ENCODE data around the gene BSPRY. TPM values are rescaled to one million over a fixed set of nuclear protein-coding genes. Genes with fewer than 3 reads are reported as not detected.
A peak's percentile ranks its signal among the peaks of the same experiment; 100 is the strongest.

Gene BSPRY
- total and polyA plus RNA-seq, 2 experiments from 2014 or later, result 4.8 to 6.6 TPM

- TF ChIP-seq CREB1 (CRISPR knock-in tag; IDR thresholded peaks at IDR 0.05; ENCODE audit: low read depth), result no peak
- no peak for TF ChIP-seq EZH2 (IDR thresholded peaks at IDR 0.05; ENCODE audit: low read depth, unreplicated experiment)
- TF ChIP-seq CTCF (conservative IDR thresholded peaks at IDR 0.05; ENCODE audit: low read depth in 2 of 2), result no peak
These were observed 3.7 kb upstream of the BSPRY start (continued) for GRCh38 chr9:113345671-113346070.

GRCh38 chr9:113348437-113348836, 904 bp upstream of the BSPRY start:
- Mint-ChIP-seq H3K9me3 (no peaks in the 10 kb centered on the region), H3K27me3 (ENCODE audit: insufficient read depth, low read depth, poor library complexity) (peaks cover 19% of the 10 kb centered on the region), H3K36me3 (ENCODE audit: low read depth) (no peaks in the 10 kb centered on the region), H3K4me3 (peak overlapping the region; percentile 48; the same call in 1 of the 3 replicates), H3K27ac (no peak overlapping the region), H3K4me1 (peaks cover 16% of the 10 kb centered on the region)
- no peak for DNase-seq (ENCODE audit: low spot score)
- Histone ChIP-seq H4K20me1 (replicated peaks; ENCODE audit: insufficient read depth) (no peaks in the 10 kb centered on the region), H3K4me2 (peak overlapping the region; percentile 80; the same call in 1 of the 2 replicates), H3K27ac (ENCODE audit: low read depth) (no peak overlapping the region), H3K79me2 (replicated peaks; ENCODE audit: insufficient read depth) (no peaks in the 10 kb centered on the region), H3K4me3 (no peak overlapping the region), H2AFZ (no peak overlapping the region), H3K36me3 (ENCODE audit: insufficient read depth) (no peaks in the 10 kb centered on the region), H3F3A (replicated peaks; ENCODE audit: low read depth) (no peaks in the 10 kb centered on the region), H3K4me1 (ENCODE audit: insufficient read depth) (peaks cover 16% of the 10 kb centered on the region; the same call in 1 of the 2 replicates), H3K27me3 (ENCODE audit: insufficient read depth) (peaks cover 28% of the 10 kb centered on the region), H3K9me2 (ENCODE audit: insufficient read depth) (peaks cover 2% of the 10 kb centered on the region; the same call in 1 of the 2 replicates)
- no peak for ATAC-seq
- TF ChIP-seq CREB1 (CRISPR knock-in tag; IDR thresholded peaks at IDR 0.05; ENCODE audit: low read depth) (no peak), NANOG (IDR thresholded peaks at IDR 0.05; ENCODE audit: borderline replicate concordance) (no peak), ZNF114 (CRISPR knock-in tag; IDR thresholded peaks at IDR 0.05) (no peak), POLR2AphosphoS5 (IDR thresholded peaks at IDR 0.05; ENCODE audit: low read depth) (no peak), CTCF (conservative IDR thresholded peaks at IDR 0.05; ENCODE audit: low read depth in 2 of 2) (no peak), ETS1 (IDR thresholded peaks at IDR 0.05) (no peak), REST (IDR thresholded peaks at IDR 0.05; ENCODE audit: unreplicated experiment) (no peak), EZH2 (IDR thresholded peaks at IDR 0.05; ENCODE audit: low read depth, unreplicated experiment) (no peak), ZNF462 (CRISPR knock-in tag; IDR thresholded peaks at IDR 0.05) (no peak)
